Suprapubic skin (tissue), 3 donors: ENCODE measurements around the gene PHF12.

Experiments used
- POLR2A ChIP-seq, 2 donors: fragments of 450-650 bp; IDR thresholded peaks; one replicate each; pipeline ENCODE4 v1.6.1; 2017; ENCODE audit warnings: antibody characterized with exemption in 2 of 2, mild to moderate bottlenecking in 2 of 2, moderate library complexity in 2 of 2
- TF ChIP-seq, protein P1 (sequence below), 2 donors: fragments of 200-600 bp in 1 of 2; fragments of 450-650 bp in 1 of 2; sonication (generic) in 1 of 2; IDR thresholded peaks; one replicate each; pipeline ENCODE4 v1.5.1; 2016 to 2019; ENCODE audit warnings: antibody characterized with exemption in 2 of 2, mild to moderate bottlenecking in 1 of 2, moderate library complexity in 1 of 2

DNA sequence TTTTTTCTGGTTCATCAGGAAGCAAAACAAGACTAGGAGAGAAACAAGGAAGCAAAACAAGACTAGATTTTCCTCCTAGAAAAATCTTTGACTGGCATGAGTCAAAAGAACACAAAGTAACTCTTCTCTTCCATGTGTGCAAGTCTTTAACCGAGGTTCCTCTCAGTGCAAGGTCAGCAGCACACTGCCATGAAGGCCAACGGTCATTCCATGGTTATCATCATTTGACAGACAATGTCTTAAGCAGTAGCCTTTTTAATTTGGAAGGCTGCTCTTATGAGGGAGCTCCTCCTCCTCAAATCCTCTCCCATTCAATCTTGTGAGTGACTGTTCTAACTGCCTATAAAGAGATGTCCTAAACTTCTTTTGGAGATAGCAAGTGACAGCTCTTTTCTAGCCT is 33.0 kb downstream of the PHF12 start:
- TF ChIP-seq, protein P1, sequence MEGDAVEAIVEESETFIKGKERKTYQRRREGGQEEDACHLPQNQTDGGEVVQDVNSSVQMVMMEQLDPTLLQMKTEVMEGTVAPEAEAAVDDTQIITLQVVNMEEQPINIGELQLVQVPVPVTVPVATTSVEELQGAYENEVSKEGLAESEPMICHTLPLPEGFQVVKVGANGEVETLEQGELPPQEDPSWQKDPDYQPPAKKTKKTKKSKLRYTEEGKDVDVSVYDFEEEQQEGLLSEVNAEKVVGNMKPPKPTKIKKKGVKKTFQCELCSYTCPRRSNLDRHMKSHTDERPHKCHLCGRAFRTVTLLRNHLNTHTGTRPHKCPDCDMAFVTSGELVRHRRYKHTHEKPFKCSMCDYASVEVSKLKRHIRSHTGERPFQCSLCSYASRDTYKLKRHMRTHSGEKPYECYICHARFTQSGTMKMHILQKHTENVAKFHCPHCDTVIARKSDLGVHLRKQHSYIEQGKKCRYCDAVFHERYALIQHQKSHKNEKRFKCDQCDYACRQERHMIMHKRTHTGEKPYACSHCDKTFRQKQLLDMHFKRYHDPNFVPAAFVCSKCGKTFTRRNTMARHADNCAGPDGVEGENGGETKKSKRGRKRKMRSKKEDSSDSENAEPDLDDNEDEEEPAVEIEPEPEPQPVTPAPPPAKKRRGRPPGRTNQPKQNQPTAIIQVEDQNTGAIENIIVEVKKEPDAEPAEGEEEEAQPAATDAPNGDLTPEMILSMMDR (IDR thresholded peaks at IDR 0.05) = no peak
- TF ChIP-seq POLR2A (IDR thresholded peaks at IDR 0.05) = no peak
